Measurements from ENCODE around the gene CES5A.
"Not testable (repeated sequence)": the region's sequence is repeated elsewhere in the genome, so short reads cannot be mapped to it uniquely, and the experiment has no call there.

The CES5A gene

DNA sequence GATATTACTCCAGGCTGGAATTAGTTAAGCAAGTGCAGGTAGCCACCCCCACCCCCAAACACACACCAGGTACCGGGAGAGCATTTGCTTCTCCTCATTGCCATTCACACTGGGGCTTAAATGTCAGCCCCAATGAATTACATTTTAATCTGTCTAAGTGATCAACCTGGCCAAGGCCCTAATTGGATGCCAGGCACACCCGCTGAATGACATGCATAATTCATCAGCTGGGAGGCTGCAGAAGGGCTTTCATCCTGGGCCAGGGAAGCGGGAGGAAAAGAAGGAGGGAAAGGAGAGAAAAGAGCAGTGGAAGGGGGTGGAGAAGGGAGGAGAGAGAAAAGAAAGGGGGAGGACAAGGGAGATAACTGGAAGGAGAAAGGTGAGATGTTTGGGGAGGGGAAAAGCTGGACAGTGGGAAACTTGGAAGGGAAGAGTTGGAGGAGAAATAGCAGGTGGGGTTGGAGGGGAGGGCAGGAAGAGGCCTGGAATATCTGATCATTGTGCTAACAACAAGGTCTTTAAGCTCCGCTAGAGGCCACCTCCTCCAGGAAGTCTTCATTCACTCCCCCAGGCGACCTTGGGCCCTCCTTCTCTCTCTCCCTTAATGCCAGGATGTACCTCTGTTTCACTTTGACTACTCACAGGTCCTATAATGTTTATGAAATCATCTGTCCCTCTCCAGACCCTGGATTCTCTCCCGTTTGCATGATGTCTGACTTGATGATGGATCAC is 40.1 kb upstream of the CES5A start:
- Histone ChIP-seq H3K4me2 (ENCODE audit: insufficient read depth, low read length, poor library complexity, severe bottlenecking) (no peak overlapping the region), H4K8ac (ENCODE audit: low read depth, low read length) (no peak overlapping the region)

GRCh38 chr16:55914383-55914782 is 39.2 kb upstream of the CES5A start:
- H2AFZ ChIP-seq (ENCODE audit: low read length), result no peak overlapping the region
- H3K18ac ChIP-seq (ENCODE audit: low read length), result no peak overlapping the region
- H3K27me3 ChIP-seq (ENCODE audit: control insufficient read depth in 3 of 3, insufficient read depth in 3 of 3, low read depth in 1 of 3, low read length in 3 of 3), result peaks cover 0 to 3% (median 0%) of the 10 kb centered on the region in 3 experiments
- H2BK120ac ChIP-seq (ENCODE audit: low read depth, low read length), result no peak overlapping the region
- peaks cover 0 to 9% of the 10 kb centered on the region in 2 donors for H3K4me1 ChIP-seq (ENCODE audit: control insufficient read depth in 2 of 2, insufficient read depth in 1 of 2, low read depth in 1 of 2, low read length in 2 of 2)
- H3K23ac ChIP-seq (ENCODE audit: low read depth, low read length, poor library complexity), result no peak overlapping the region
- no CpG with 5 or more reads among the region's 6 CpGs for WGBS, 2 donors (ENCODE audit: extremely low coverage in 2 of 2, insufficient read length in 2 of 2, insufficient replicate concordance in 1 of 2)
- DNase-seq (ENCODE audit: low spot score), result no peak
- no peak overlapping the region for H3K4me2 ChIP-seq (ENCODE audit: insufficient read depth, low read length, poor library complexity, severe bottlenecking)
- H3K79me1 ChIP-seq (ENCODE audit: low read depth, low read length), result no peaks in the 10 kb centered on the region
- no peak overlapping the region for H4K8ac ChIP-seq (ENCODE audit: low read depth, low read length)
- no peak overlapping the region for H4K91ac ChIP-seq (ENCODE audit: low read depth, low read length, poor library complexity)
- H3K9me3 ChIP-seq (replicated peaks in 1 of 2; ENCODE audit: control insufficient read depth in 2 of 2, insufficient read depth in 1 of 2, low read depth in 1 of 2, low read length in 2 of 2), result no peaks in the 10 kb centered on the region
- no peak overlapping the region for H3K9ac ChIP-seq (ENCODE audit: low read depth, low read length, poor library complexity)
- no peak overlapping the region for H2BK15ac ChIP-seq (ENCODE audit: low read length)
- no peak overlapping the region for H3K4me3 ChIP-seq (ENCODE audit: low read length in 2 of 2)
- H3K4ac ChIP-seq (ENCODE audit: low read length), result no peak overlapping the region
- no peaks in the 10 kb centered on the region for H3K36me3 ChIP-seq (replicated peaks in 1 of 2; ENCODE audit: control insufficient read depth in 2 of 2, insufficient read depth in 2 of 2, low read length in 2 of 2)
- no peak overlapping the region for H2AK5ac ChIP-seq (ENCODE audit: low read depth, low read length)
- no peak overlapping the region for H2BK12ac ChIP-seq (ENCODE audit: low read length)
- no peak overlapping the region for H3K14ac ChIP-seq (ENCODE audit: low read length)
- H3K27ac ChIP-seq (replicated peaks; ENCODE audit: low read length), result no peak overlapping the region
- no peak overlapping the region for H2BK5ac ChIP-seq (ENCODE audit: low read length)

More for the DNA sequence above, 40.1 kb upstream of the CES5A start:
- no peak for DNase-seq (ENCODE audit: low spot score)
- Histone ChIP-seq H2BK15ac (ENCODE audit: low read length) (no peak overlapping the region), H3K79me1 (ENCODE audit: low read depth, low read length) (no peaks in the 10 kb centered on the region), H4K91ac (ENCODE audit: low read depth, low read length, poor library complexity) (no peak overlapping the region), H3K14ac (ENCODE audit: low read length) (no peak overlapping the region), H2BK12ac (ENCODE audit: low read length) (no peak overlapping the region), H2AFZ (ENCODE audit: low read length) (no peak overlapping the region), H3K23ac (ENCODE audit: low read depth, low read length, poor library complexity) (no peak overlapping the region), H3K27ac (replicated peaks; ENCODE audit: low read length) (no peak overlapping the region), H3K27me3 (ENCODE audit: control insufficient read depth in 3 of 3, insufficient read depth in 3 of 3, low read depth in 1 of 3, low read length in 3 of 3) (peaks cover 0 to 3% (median 0%) of the 10 kb centered on the region in 3 experiments), H3K4ac (ENCODE audit: low read length) (no peak overlapping the region), H3K4me3 (ENCODE audit: low read length in 2 of 2) (no peak overlapping the region), H3K9me3 (replicated peaks in 1 of 2; ENCODE audit: control insufficient read depth in 2 of 2, insufficient read depth in 1 of 2, low read depth in 1 of 2, low read length in 2 of 2) (peaks cover 0 to 3% of the 10 kb centered on the region in 2 donors), H3K4me1 (ENCODE audit: control insufficient read depth in 2 of 2, insufficient read depth in 1 of 2, low read depth in 1 of 2, low read length in 2 of 2) (peaks cover 0 to 9% of the 10 kb centered on the region in 2 donors), H3K9ac (ENCODE audit: low read depth, low read length, poor library complexity) (no peak overlapping the region), H2AK5ac (ENCODE audit: low read depth, low read length) (no peak overlapping the region), H3K36me3 (replicated peaks in 1 of 2; ENCODE audit: control insufficient read depth in 2 of 2, insufficient read depth in 2 of 2, low read length in 2 of 2) (no peaks in the 10 kb centered on the region), H2BK5ac (ENCODE audit: low read length) (no peak overlapping the region), H2BK120ac (ENCODE audit: low read depth, low read length) (no peak overlapping the region), H3K18ac (ENCODE audit: low read length) (no peak overlapping the region)
- no CpG with 5 or more reads among the region's 6 CpGs for WGBS, 2 donors (ENCODE audit: extremely low coverage in 2 of 2, insufficient read length in 2 of 2, insufficient replicate concordance in 1 of 2)

- peaks cover 0 to 9% of the 10 kb centered on the region in 2 donors for H3K4me1 ChIP-seq (ENCODE audit: control insufficient read depth in 2 of 2, insufficient read depth in 1 of 2, low read depth in 1 of 2, low read length in 2 of 2)
- H3K27ac ChIP-seq (replicated peaks; ENCODE audit: low read length), result no peak overlapping the region
- H4K91ac ChIP-seq (ENCODE audit: low read depth, low read length, poor library complexity), result no peak overlapping the region
- H2BK15ac ChIP-seq (ENCODE audit: low read length), result no peak overlapping the region
- no peak overlapping the region for H3K14ac ChIP-seq (ENCODE audit: low read length)
- no peak overlapping the region for H3K9ac ChIP-seq (ENCODE audit: low read depth, low read length, poor library complexity)
- no peak overlapping the region for H3K23ac ChIP-seq (ENCODE audit: low read depth, low read length, poor library complexity)
- H3K18ac ChIP-seq (ENCODE audit: low read length), result no peak overlapping the region
- no peak overlapping the region for H2BK12ac ChIP-seq (ENCODE audit: low read length)
- no peak overlapping the region for H2AK5ac ChIP-seq (ENCODE audit: low read depth, low read length)
- WGBS, 2 donors (ENCODE audit: extremely low coverage in 2 of 2, insufficient read length in 2 of 2, insufficient replicate concordance in 1 of 2), result no CpG with 5 or more reads among the region's 2 CpGs
- no peak overlapping the region for H2AFZ ChIP-seq (ENCODE audit: low read length)
- no peak overlapping the region for H2BK120ac ChIP-seq (ENCODE audit: low read depth, low read length)
- H3K4ac ChIP-seq (ENCODE audit: low read length), result no peak overlapping the region
- H3K9me3 ChIP-seq (replicated peaks in 1 of 2; ENCODE audit: control insufficient read depth in 2 of 2, insufficient read depth in 1 of 2, low read depth in 1 of 2, low read length in 2 of 2), result no peaks in the 10 kb centered on the region
- H3K79me1 ChIP-seq (ENCODE audit: low read depth, low read length), result no peaks in the 10 kb centered on the region
- no peak for DNase-seq (ENCODE audit: low spot score)
- H3K4me2 ChIP-seq (ENCODE audit: insufficient read depth, low read length, poor library complexity, severe bottlenecking), result no peak overlapping the region
- H2BK5ac ChIP-seq (ENCODE audit: low read length), result no peak overlapping the region
- H4K8ac ChIP-seq (ENCODE audit: low read depth, low read length), result no peak overlapping the region
- peaks cover 0 to 3% (median 0%) of the 10 kb centered on the region in 3 experiments for H3K27me3 ChIP-seq (ENCODE audit: control insufficient read depth in 3 of 3, insufficient read depth in 3 of 3, low read depth in 1 of 3, low read length in 3 of 3)
- H3K4me3 ChIP-seq (ENCODE audit: low read length in 2 of 2), result no peak overlapping the region
- no peaks in the 10 kb centered on the region for H3K36me3 ChIP-seq (replicated peaks in 1 of 2; ENCODE audit: control insufficient read depth in 2 of 2, insufficient read depth in 2 of 2, low read length in 2 of 2)
Observed at GRCh38 chr16:55913716-55914115, 38.5 kb upstream of the CES5A start.

DNA sequence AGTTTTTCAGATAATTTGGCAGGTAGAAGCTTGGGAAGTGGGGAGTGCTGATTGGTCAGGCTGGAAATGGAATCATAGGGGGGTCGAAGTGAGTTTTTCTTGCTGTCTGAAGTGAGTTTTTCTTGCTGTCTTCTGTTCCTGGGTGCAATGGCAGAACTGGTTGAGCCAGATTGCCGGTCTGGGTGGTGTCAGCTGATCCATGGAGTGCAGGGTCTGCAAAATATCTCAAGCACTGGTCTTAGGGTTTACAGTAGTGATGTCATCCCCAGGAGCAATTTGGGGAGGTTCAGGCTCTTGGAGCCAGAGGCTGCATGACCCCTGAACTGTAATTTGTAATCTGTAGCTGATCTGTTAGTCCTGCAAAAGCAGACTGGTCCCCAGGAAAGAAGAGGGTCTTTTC is 37.9 kb upstream of the CES5A start:
- no CpG with 5 or more reads among the region's 2 CpGs for WGBS, 2 donors (ENCODE audit: extremely low coverage in 2 of 2, insufficient read length in 2 of 2, insufficient replicate concordance in 1 of 2)
- H2BK12ac ChIP-seq (ENCODE audit: low read length); H3K18ac ChIP-seq (ENCODE audit: low read length); H4K91ac ChIP-seq (ENCODE audit: low read depth, low read length, poor library complexity); H3K9me3 ChIP-seq (replicated peaks in 1 of 2; ENCODE audit: control insufficient read depth in 2 of 2, insufficient read depth in 1 of 2, low read depth in 1 of 2, low read length in 2 of 2); H3K4ac ChIP-seq (ENCODE audit: low read length); H2BK120ac ChIP-seq (ENCODE audit: low read depth, low read length); H3K4me2 ChIP-seq (ENCODE audit: insufficient read depth, low read length, poor library complexity, severe bottlenecking); DNase-seq (ENCODE audit: low spot score); H2BK15ac ChIP-seq (ENCODE audit: low read length); H3K4me1 ChIP-seq (ENCODE audit: control insufficient read depth in 2 of 2, insufficient read depth in 1 of 2, low read depth in 1 of 2, low read length in 2 of 2); H3K27ac ChIP-seq (replicated peaks; ENCODE audit: low read length); H3K4me3 ChIP-seq (ENCODE audit: low read length in 2 of 2); H3K36me3 ChIP-seq (replicated peaks in 1 of 2; ENCODE audit: control insufficient read depth in 2 of 2, insufficient read depth in 2 of 2, low read length in 2 of 2); H4K8ac ChIP-seq (ENCODE audit: low read depth, low read length); H2AFZ ChIP-seq (ENCODE audit: low read length); H2AK5ac ChIP-seq (ENCODE audit: low read depth, low read length); H3K23ac ChIP-seq (ENCODE audit: low read depth, low read length, poor library complexity); H3K14ac ChIP-seq (ENCODE audit: low read length); H2BK5ac ChIP-seq (ENCODE audit: low read length); H3K27me3 ChIP-seq (ENCODE audit: control insufficient read depth in 3 of 3, insufficient read depth in 3 of 3, low read depth in 1 of 3, low read length in 3 of 3); H3K9ac ChIP-seq (ENCODE audit: low read depth, low read length, poor library complexity); H3K79me1 ChIP-seq (ENCODE audit: low read depth, low read length): not testable (repeated sequence)

Measured in neuronal stem cell (in vitro differentiated cells).